ENCODE results near the gene AGAP9.
A peak's percentile ranks its signal among the peaks of the same experiment; 100 is the strongest.
"Not testable (repeated sequence)": the region's sequence is repeated elsewhere in the genome, so short reads cannot be mapped to it uniquely, and the experiment has no call there.

AGAP9 gene

GRCh38 chr10:47523475-47523874, at the start of gene AGAP9:
TSS of gene AGAP9 (minus strand) at chr10:47523638. CDS start at chr10:47523526, 112 bp downstream.
- H3K4me3 ChIP-seq (ENCODE audit: severe bottlenecking); H3K9me3 ChIP-seq (ENCODE audit: severe bottlenecking); H3K27ac ChIP-seq (ENCODE audit: poor library complexity, severe bottlenecking); DNase-seq (ENCODE audit: low spot score); ATAC-seq (ENCODE audit: low read depth); H3K36me3 ChIP-seq (ENCODE audit: low read depth); H3K4me1 ChIP-seq (ENCODE audit: insufficient read depth, poor library complexity, severe bottlenecking); H3K27me3 ChIP-seq (ENCODE audit: insufficient read depth, poor library complexity, severe bottlenecking): not testable (repeated sequence)

GRCh38 chr10:47571138-47571912, 47.9 kb upstream of the AGAP9 start:
- H3K27ac ChIP-seq (ENCODE audit: poor library complexity, severe bottlenecking); H3K36me3 ChIP-seq (ENCODE audit: low read depth); H3K9me3 ChIP-seq (ENCODE audit: severe bottlenecking); H3K4me3 ChIP-seq (ENCODE audit: severe bottlenecking); DNase-seq (ENCODE audit: low spot score); H3K4me1 ChIP-seq (ENCODE audit: insufficient read depth, poor library complexity, severe bottlenecking); ATAC-seq (ENCODE audit: low read depth); H3K27me3 ChIP-seq (ENCODE audit: insufficient read depth, poor library complexity, severe bottlenecking): not testable (repeated sequence)

- not testable (repeated sequence) for H3K9me3 ChIP-seq (ENCODE audit: severe bottlenecking); H3K27ac ChIP-seq (ENCODE audit: poor library complexity, severe bottlenecking); DNase-seq (ENCODE audit: low spot score); H3K4me1 ChIP-seq (ENCODE audit: insufficient read depth, poor library complexity, severe bottlenecking); H3K36me3 ChIP-seq (ENCODE audit: low read depth); ATAC-seq (ENCODE audit: low read depth); H3K27me3 ChIP-seq (ENCODE audit: insufficient read depth, poor library complexity, severe bottlenecking); H3K4me3 ChIP-seq (ENCODE audit: severe bottlenecking)
These were observed 43.3 kb upstream of the AGAP9 start for GRCh38 chr10:47566757-47567156.

GRCh38 chr10:47566108-47566699, 42.8 kb upstream of the AGAP9 start:
- not testable (repeated sequence) for H3K27me3 ChIP-seq (ENCODE audit: insufficient read depth, poor library complexity, severe bottlenecking); ATAC-seq (ENCODE audit: low read depth); DNase-seq (ENCODE audit: low spot score); H3K9me3 ChIP-seq (ENCODE audit: severe bottlenecking); H3K36me3 ChIP-seq (ENCODE audit: low read depth); H3K4me3 ChIP-seq (ENCODE audit: severe bottlenecking); H3K27ac ChIP-seq (ENCODE audit: poor library complexity, severe bottlenecking); H3K4me1 ChIP-seq (ENCODE audit: insufficient read depth, poor library complexity, severe bottlenecking)

GRCh38 chr10:47565517-47565920, 42.1 kb upstream of the AGAP9 start:
- not testable (repeated sequence) for H3K27me3 ChIP-seq (ENCODE audit: insufficient read depth, poor library complexity, severe bottlenecking); H3K4me3 ChIP-seq (ENCODE audit: severe bottlenecking); H3K27ac ChIP-seq (ENCODE audit: poor library complexity, severe bottlenecking); DNase-seq (ENCODE audit: low spot score); H3K9me3 ChIP-seq (ENCODE audit: severe bottlenecking); H3K36me3 ChIP-seq (ENCODE audit: low read depth); H3K4me1 ChIP-seq (ENCODE audit: insufficient read depth, poor library complexity, severe bottlenecking)
- ATAC-seq (ENCODE audit: low read depth), result peak; percentile 57

- H3K36me3 ChIP-seq (ENCODE audit: low read depth); H3K4me3 ChIP-seq (ENCODE audit: severe bottlenecking); H3K4me1 ChIP-seq (ENCODE audit: insufficient read depth, poor library complexity, severe bottlenecking); H3K27me3 ChIP-seq (ENCODE audit: insufficient read depth, poor library complexity, severe bottlenecking); H3K27ac ChIP-seq (ENCODE audit: poor library complexity, severe bottlenecking); ATAC-seq (ENCODE audit: low read depth); DNase-seq (ENCODE audit: low spot score); H3K9me3 ChIP-seq (ENCODE audit: severe bottlenecking): not testable (repeated sequence)
These were observed 41.5 kb upstream of the AGAP9 start for GRCh38 chr10:47564953-47565352.

GRCh38 chr10:47564318-47564717, 40.9 kb upstream of the AGAP9 start:
- not testable (repeated sequence) for H3K27me3 ChIP-seq (ENCODE audit: insufficient read depth, poor library complexity, severe bottlenecking); ATAC-seq (ENCODE audit: low read depth); H3K9me3 ChIP-seq (ENCODE audit: severe bottlenecking); H3K27ac ChIP-seq (ENCODE audit: poor library complexity, severe bottlenecking); H3K4me1 ChIP-seq (ENCODE audit: insufficient read depth, poor library complexity, severe bottlenecking); DNase-seq (ENCODE audit: low spot score); H3K4me3 ChIP-seq (ENCODE audit: severe bottlenecking); H3K36me3 ChIP-seq (ENCODE audit: low read depth)

GRCh38 chr10:47560452-47560851, 37.0 kb upstream of the AGAP9 start:
- H3K27me3 ChIP-seq (ENCODE audit: insufficient read depth, poor library complexity, severe bottlenecking); H3K36me3 ChIP-seq (ENCODE audit: low read depth); ATAC-seq (ENCODE audit: low read depth); DNase-seq (ENCODE audit: low spot score); H3K4me3 ChIP-seq (ENCODE audit: severe bottlenecking); H3K9me3 ChIP-seq (ENCODE audit: severe bottlenecking); H3K27ac ChIP-seq (ENCODE audit: poor library complexity, severe bottlenecking): not testable (repeated sequence)
- H3K4me1 ChIP-seq (ENCODE audit: insufficient read depth, poor library complexity, severe bottlenecking), result peaks cover 12% of the 10 kb centered on the region

- H3K4me3 ChIP-seq (ENCODE audit: severe bottlenecking); H3K27me3 ChIP-seq (ENCODE audit: insufficient read depth, poor library complexity, severe bottlenecking); H3K36me3 ChIP-seq (ENCODE audit: low read depth); DNase-seq (ENCODE audit: low spot score); H3K27ac ChIP-seq (ENCODE audit: poor library complexity, severe bottlenecking); H3K9me3 ChIP-seq (ENCODE audit: severe bottlenecking): not testable (repeated sequence)
- peaks cover 12% of the 10 kb centered on the region for H3K4me1 ChIP-seq (ENCODE audit: insufficient read depth, poor library complexity, severe bottlenecking)
- ATAC-seq (ENCODE audit: low read depth), result peak; percentile 48; the same call in 2 of the 3 replicates
These were observed 36.4 kb upstream of the AGAP9 start for GRCh38 chr10:47559718-47560308.

- H3K9me3 ChIP-seq (ENCODE audit: severe bottlenecking); DNase-seq (ENCODE audit: low spot score); H3K36me3 ChIP-seq (ENCODE audit: low read depth); ATAC-seq (ENCODE audit: low read depth); H3K27me3 ChIP-seq (ENCODE audit: insufficient read depth, poor library complexity, severe bottlenecking); H3K4me3 ChIP-seq (ENCODE audit: severe bottlenecking): not testable (repeated sequence)
- Histone ChIP-seq H3K27ac (ENCODE audit: poor library complexity, severe bottlenecking) (peak overlapping the region; percentile 38), H3K4me1 (ENCODE audit: insufficient read depth, poor library complexity, severe bottlenecking) (peaks cover 12% of the 10 kb centered on the region)
These were observed 34.7 kb upstream of the AGAP9 start for GRCh38 chr10:47558109-47558508.

- not testable (repeated sequence) for ATAC-seq (ENCODE audit: low read depth); H3K4me3 ChIP-seq (ENCODE audit: severe bottlenecking); H3K27me3 ChIP-seq (ENCODE audit: insufficient read depth, poor library complexity, severe bottlenecking); H3K9me3 ChIP-seq (ENCODE audit: severe bottlenecking); H3K36me3 ChIP-seq (ENCODE audit: low read depth); DNase-seq (ENCODE audit: low spot score)
- H3K27ac ChIP-seq (ENCODE audit: poor library complexity, severe bottlenecking), result peak overlapping the region; percentile 38
- peaks cover 12% of the 10 kb centered on the region for H3K4me1 ChIP-seq (ENCODE audit: insufficient read depth, poor library complexity, severe bottlenecking)
These were observed 34.2 kb upstream of the AGAP9 start for GRCh38 chr10:47557616-47558015.

All from RWPE2 (cell line).